Natural killer cell treated with Interleukin-12 subunit alpha and Interleukin-12 subunit beta and Interleukin-15 and Interleukin-18, amount 100 ng/mL, for 72 hours (primary cell): ENCODE measurements around the gene FEN1. TPM values are rescaled to one million over a fixed set of nuclear protein-coding genes. Genes with fewer than 3 reads are reported as not detected.

Experiments
- ATAC-seq, 2 donors: fragments of 150-1000 bp; cut with Tn5 transposase in 1 of 2; sonication (Bioruptor Pico), chemical (Tn5 transposase) in 1 of 2; 2 replicates each; pipeline ENCODE4 v1.10.0; 2021
- DNase-seq: peaks from one replicate; pipeline ENCODE4 v3.0.0; 2022; ENCODE audit warnings: low spot score
- H3K27ac Mint-ChIP-seq, 2 donors: 1 replicate in 1 of 2; 2 replicates in 1 of 2; pipeline ENCODE4 v1.8.0; 2022; ENCODE audit warnings: mixed read lengths in 2 of 2, mild to moderate bottlenecking in 1 of 2, moderate library complexity in 1 of 2
- H3K27me3 Mint-ChIP-seq, 2 donors: 1 replicate in 1 of 2; 2 replicates in 1 of 2; pipeline ENCODE4 v1.8.0; 2022; ENCODE audit warnings: mixed read lengths in 2 of 2
- H3K36me3 Mint-ChIP-seq: one replicate; pipeline ENCODE4 v1.8.0; 2022; ENCODE audit warnings: mixed read lengths
- H3K4me1 Mint-ChIP-seq, 2 donors: 1 replicate in 1 of 2; 2 replicates in 1 of 2; pipeline ENCODE4 v1.8.0; 2022; ENCODE audit warnings: low read depth in 2 of 2, mixed read lengths in 2 of 2, mild to moderate bottlenecking in 1 of 2
- H3K4me3 Mint-ChIP-seq: one replicate; pipeline ENCODE4 v1.8.0; 2022; ENCODE audit warnings: mixed read lengths
- H3K9me3 Mint-ChIP-seq: 2 replicates; pipeline ENCODE4 v1.8.0; 2022; ENCODE audit warnings: mixed read lengths
- total RNA-seq, 2 donors: library from RNA; stranded (reverse); gene quantifications; one replicate each; pipeline ENCODE4 v1.2.3, GENCODE V29; 2022

Gene FEN1, protein sequence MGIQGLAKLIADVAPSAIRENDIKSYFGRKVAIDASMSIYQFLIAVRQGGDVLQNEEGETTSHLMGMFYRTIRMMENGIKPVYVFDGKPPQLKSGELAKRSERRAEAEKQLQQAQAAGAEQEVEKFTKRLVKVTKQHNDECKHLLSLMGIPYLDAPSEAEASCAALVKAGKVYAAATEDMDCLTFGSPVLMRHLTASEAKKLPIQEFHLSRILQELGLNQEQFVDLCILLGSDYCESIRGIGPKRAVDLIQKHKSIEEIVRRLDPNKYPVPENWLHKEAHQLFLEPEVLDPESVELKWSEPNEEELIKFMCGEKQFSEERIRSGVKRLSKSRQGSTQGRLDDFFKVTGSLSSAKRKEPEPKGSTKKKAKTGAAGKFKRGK
- total RNA-seq, result 100 to 1,000 TPM in 1 of 2 donors, 10 to 100 TPM in 1; 75.8 to 155 TPM

GRCh38 chr11:61792310-61793082, at the start of gene FEN1, which contains the start of gene TMEM258:
TSS of gene FEN1 (plus strand) at chr11:61792911. CDS start at chr11:61795362, 2,451 bp downstream.
TSS of gene TMEM258 (minus strand) at chr11:61792599. CDS start at chr11:61792558, 41 bp downstream.
- Mint-ChIP-seq H3K27me3 (no peaks in the 10 kb centered on the region), H3K9me3 (no peaks in the 10 kb centered on the region), H3K36me3 (peaks cover 19% of the 10 kb centered on the region), H3K4me3 (peak within 1 kb of the TSS; percentile 93), H3K27ac (peak within 1 kb of the TSS; percentile 97 to 99), H3K4me1 (peaks cover 28 to 38% of the 10 kb centered on the region in 2 donors)
- ATAC-seq (peak; percentile 91 to 95), DNase-seq (peak; percentile 93)

- Mint-ChIP-seq H3K27ac (no peak overlapping the region), H3K4me3 (no peak overlapping the region), H3K4me1 (no peaks in the 10 kb centered on the region), H3K9me3 (no peaks in the 10 kb centered on the region), H3K27me3 (no peaks in the 10 kb centered on the region), H3K36me3 (no peaks in the 10 kb centered on the region)
- no peak for DNase-seq
- ATAC-seq, result no peak
These were observed 49.1 kb upstream of the FEN1 start for GRCh38 chr11:61743486-61744095.

GRCh38 chr11:61744181-61744580, 48.5 kb upstream of the FEN1 start:
- no peaks in the 10 kb centered on the region for H3K27me3 Mint-ChIP-seq
- no peak for DNase-seq
- H3K4me1 Mint-ChIP-seq, result no peaks in the 10 kb centered on the region
- no peaks in the 10 kb centered on the region for H3K36me3 Mint-ChIP-seq
- no peak for ATAC-seq
- no peak overlapping the region for H3K27ac Mint-ChIP-seq
- H3K4me3 Mint-ChIP-seq, result no peak overlapping the region
- H3K9me3 Mint-ChIP-seq, result no peaks in the 10 kb centered on the region

GRCh38 chr11:61744609-61745156, 48.0 kb upstream of the FEN1 start:
- no peaks in the 10 kb centered on the region for H3K9me3 Mint-ChIP-seq
- no peaks in the 10 kb centered on the region for H3K27me3 Mint-ChIP-seq
- no peaks in the 10 kb centered on the region for H3K36me3 Mint-ChIP-seq
- no peak overlapping the region for H3K27ac Mint-ChIP-seq
- H3K4me3 Mint-ChIP-seq, result no peak overlapping the region
- DNase-seq, result no peak
- no peaks in the 10 kb centered on the region for H3K4me1 Mint-ChIP-seq
- no peak for ATAC-seq

DNA sequence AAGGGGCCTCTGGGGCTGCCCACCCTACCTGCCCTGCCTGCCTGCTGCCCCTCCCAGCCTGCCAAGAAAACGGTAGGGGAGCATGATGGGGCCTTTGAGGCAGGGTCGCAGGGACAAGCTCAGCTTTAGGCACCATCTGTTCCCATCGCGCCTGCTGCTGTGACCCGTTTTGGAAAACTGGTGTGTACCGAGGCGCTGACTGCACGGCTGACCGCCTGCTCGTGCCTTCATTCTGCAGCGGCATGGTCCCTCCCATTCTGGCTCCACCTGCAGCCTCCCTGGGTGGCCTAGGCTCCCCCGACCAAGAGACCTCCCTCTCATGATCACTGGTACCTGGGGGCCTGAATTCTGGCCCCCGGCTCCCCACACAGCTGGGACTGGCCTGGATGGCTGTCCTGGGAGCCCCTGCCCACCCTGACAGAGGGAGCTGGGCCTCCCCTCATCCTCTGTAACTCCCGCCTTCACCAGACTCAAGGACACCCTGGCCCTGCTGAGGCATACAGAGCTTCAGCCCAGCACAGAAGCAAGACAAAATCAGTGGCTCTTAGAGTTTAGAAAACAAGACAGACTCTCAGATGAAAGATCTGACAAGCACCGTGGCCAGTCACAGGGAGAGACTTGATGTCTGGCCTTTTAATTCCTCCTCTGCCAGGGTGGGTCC, 46.8 kb upstream of the FEN1 start:
- no peak for ATAC-seq
- no peak overlapping the region for H3K4me3 Mint-ChIP-seq
- H3K36me3 Mint-ChIP-seq, result no peaks in the 10 kb centered on the region
- H3K4me1 Mint-ChIP-seq, result peaks cover 1 to 2% of the 10 kb centered on the region in 2 donors
- DNase-seq, result no peak
- H3K9me3 Mint-ChIP-seq, result no peaks in the 10 kb centered on the region
- H3K27me3 Mint-ChIP-seq, result peaks cover 3% of the 10 kb centered on the region in 2 donors
- no peak overlapping the region for H3K27ac Mint-ChIP-seq

- Mint-ChIP-seq H3K27ac (no peak overlapping the region), H3K4me3 (no peak overlapping the region), H3K27me3 (peaks cover 8% of the 10 kb centered on the region in 2 donors), H3K9me3 (no peaks in the 10 kb centered on the region), H3K36me3 (no peaks in the 10 kb centered on the region), H3K4me1 (peaks cover 5 to 6% of the 10 kb centered on the region in 2 donors)
- no peak for ATAC-seq
- no peak for DNase-seq
These were observed 46.1 kb upstream of the FEN1 start for GRCh38 chr11:61746442-61747191.

- no peak for DNase-seq
- H3K36me3 Mint-ChIP-seq, result no peaks in the 10 kb centered on the region
- H3K27me3 Mint-ChIP-seq, result peaks cover 8% of the 10 kb centered on the region in 2 donors
- H3K4me1 Mint-ChIP-seq, result peaks cover 6 to 8% of the 10 kb centered on the region in 2 donors
- H3K27ac Mint-ChIP-seq, result no peak overlapping the region
- ATAC-seq, result peak; percentile 55 to 75
- H3K9me3 Mint-ChIP-seq, result no peaks in the 10 kb centered on the region
- H3K4me3 Mint-ChIP-seq, result no peak overlapping the region
These were observed 45.3 kb upstream of the FEN1 start for GRCh38 chr11:61747192-61747966.

DNA sequence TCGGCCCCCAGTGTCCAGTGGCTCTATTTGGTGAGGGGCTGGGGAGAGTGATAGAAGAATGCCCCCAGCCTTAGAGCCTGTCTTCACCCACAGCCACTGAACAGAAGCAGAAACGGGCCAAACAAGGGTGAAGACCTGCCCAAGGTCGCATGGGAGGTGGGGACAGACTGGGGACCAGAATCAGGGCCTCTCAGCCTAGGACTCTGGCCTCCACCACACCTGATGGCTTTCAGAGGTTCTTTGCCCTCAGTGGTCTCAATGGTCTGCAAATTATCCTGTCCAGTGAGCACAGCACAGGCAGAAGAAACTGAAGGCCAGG, 44.8 kb upstream of the FEN1 start:
- Mint-ChIP-seq H3K27me3 (peaks cover 8% of the 10 kb centered on the region in 2 donors), H3K4me1 (peaks cover 8 to 9% of the 10 kb centered on the region in 2 donors), H3K4me3 (no peak overlapping the region), H3K36me3 (no peaks in the 10 kb centered on the region), H3K9me3 (no peaks in the 10 kb centered on the region), H3K27ac (no peak overlapping the region)
- DNase-seq (no peak), ATAC-seq (no peak)

GRCh38 chr11:61749591-61750217, 43.0 kb upstream of the FEN1 start:
- DNase-seq (no peak), ATAC-seq (no peak)
- no peak overlapping the region for H3K4me3 Mint-ChIP-seq
- peaks cover 8% of the 10 kb centered on the region in 2 donors for H3K27me3 Mint-ChIP-seq
- no peaks in the 10 kb centered on the region for H3K36me3 Mint-ChIP-seq
- H3K9me3 Mint-ChIP-seq, result no peaks in the 10 kb centered on the region
- no peak overlapping the region for H3K27ac Mint-ChIP-seq
- peaks cover 17 to 19% of the 10 kb centered on the region in 2 donors for H3K4me1 Mint-ChIP-seq

GRCh38 chr11:61750631-61751273, 42.0 kb upstream of the FEN1 start:
- peaks cover 17 to 20% of the 10 kb centered on the region in 2 donors for H3K4me1 Mint-ChIP-seq
- peaks cover 8% of the 10 kb centered on the region in 2 donors for H3K27me3 Mint-ChIP-seq
- H3K27ac Mint-ChIP-seq, result no peak overlapping the region
- no peaks in the 10 kb centered on the region for H3K36me3 Mint-ChIP-seq
- ATAC-seq (no peak), DNase-seq (no peak)
- H3K9me3 Mint-ChIP-seq, result no peaks in the 10 kb centered on the region
- H3K4me3 Mint-ChIP-seq, result peak overlapping the region; percentile 34

GRCh38 chr11:61751384-61751783, 41.3 kb upstream of the FEN1 start:
- DNase-seq (no peak), ATAC-seq (no peak)
- H3K36me3 Mint-ChIP-seq, result no peaks in the 10 kb centered on the region
- peaks cover 8% of the 10 kb centered on the region in 2 donors for H3K27me3 Mint-ChIP-seq
- H3K4me1 Mint-ChIP-seq, result peaks cover 21 to 27% of the 10 kb centered on the region in 2 donors
- H3K4me3 Mint-ChIP-seq, result peak overlapping the region; percentile 34
- H3K9me3 Mint-ChIP-seq, result no peaks in the 10 kb centered on the region
- H3K27ac Mint-ChIP-seq, result no peak overlapping the region
